GM19395 (cell line): ENCODE data around the gene DPP4.
"Not testable (repeated sequence)": the region's sequence is repeated elsewhere in the genome, so short reads cannot be mapped to it uniquely, and the experiment has no call there.

Source experiments
- ATAC-seq: cut with Tn5 transposase; IDR thresholded peaks from one replicate; pipeline ENCODE4 v1.9.1; 2021; ENCODE audit warnings: mild to moderate bottlenecking, moderate library complexity; ENCODE audit not compliant: unreplicated experiment

The DPP4 gene

GRCh38 chr2:161962160-161962559, 111.9 kb downstream of the DPP4 start:
- no peak for ATAC-seq

DNA sequence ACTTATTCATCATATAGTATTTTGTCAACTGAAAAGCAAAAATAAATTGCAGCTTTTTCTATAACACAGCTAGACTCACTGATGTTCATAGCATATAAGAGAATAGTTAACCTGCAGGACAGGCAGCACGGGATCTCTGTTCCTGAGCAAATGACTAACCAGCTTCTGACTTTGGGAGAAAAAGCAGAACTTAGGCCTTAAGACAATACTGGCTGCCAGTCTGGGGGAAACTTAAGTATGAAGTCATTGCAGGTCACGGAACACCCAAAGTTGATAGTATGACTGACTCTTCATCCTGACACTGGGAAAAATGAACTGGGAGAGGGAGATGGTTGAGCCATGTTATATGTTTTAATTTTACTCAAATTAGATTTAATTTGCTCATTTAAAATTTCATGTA, 113.0 kb downstream of the DPP4 start:
- no peak for ATAC-seq

DNA sequence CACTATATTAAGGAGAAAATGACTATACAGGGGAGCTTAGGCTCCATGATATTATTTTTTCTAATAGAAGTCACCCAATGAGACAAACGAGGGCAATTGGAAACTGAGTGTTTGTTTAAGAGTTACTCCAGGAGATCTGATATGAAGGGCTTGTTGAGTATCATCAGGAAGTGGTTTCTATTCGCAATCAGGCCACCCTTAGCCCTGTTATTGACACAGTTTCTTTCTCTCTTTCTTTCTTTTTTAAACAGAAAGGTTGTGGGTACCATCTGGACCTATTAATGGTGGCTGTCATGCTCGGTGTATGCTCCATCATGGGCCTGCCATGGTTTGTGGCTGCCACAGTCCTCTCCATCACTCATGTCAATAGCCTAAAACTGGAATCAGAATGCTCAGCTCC, 117.3 kb downstream of the DPP4 start:
- no peak for ATAC-seq

DNA sequence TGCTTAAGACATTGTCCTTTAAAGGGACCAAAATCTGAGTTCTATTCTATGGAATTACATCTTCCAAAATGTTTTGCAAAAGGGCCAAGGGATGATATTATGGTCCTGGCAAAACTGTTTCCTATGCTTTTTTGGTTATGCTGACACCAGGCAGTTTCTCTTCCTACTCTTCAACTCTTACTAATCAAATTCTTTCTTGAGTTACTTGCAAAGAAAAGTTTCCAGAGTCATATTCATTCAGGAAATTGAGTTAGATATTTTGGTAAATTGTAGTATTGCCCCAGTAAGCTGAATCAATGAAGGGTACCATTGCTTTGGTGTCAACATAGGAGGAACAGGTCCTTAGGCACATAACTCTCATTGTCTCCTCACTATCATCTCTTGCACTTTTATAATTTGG, 118.8 kb downstream of the DPP4 start:
- ATAC-seq = no peak

DNA sequence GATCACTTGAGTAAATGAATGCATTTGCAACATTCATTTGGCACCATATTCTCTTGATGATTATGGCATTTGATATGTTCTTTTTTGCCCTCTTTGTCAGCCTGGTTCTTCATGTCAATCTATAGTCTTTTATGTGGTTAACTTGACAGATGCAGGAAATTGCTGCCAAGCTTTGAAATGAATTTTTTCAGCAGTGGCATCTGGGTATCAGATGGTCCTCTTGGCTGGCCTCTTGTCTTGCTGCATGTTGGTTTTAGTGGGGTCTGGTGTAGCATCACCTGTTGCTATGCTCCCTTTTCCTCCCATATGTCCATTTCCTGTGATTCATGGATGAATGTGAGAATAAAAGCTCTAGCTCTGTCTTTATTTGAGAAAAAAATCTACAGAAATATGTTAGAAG, 119.9 kb downstream of the DPP4 start:
- no peak for ATAC-seq

GRCh38 chr2:161953367-161953766, 120.6 kb downstream of the DPP4 start:
- not testable (repeated sequence) for ATAC-seq

GRCh38 chr2:161952783-161953191, 121.2 kb downstream of the DPP4 start:
- ATAC-seq = no peak

DNA sequence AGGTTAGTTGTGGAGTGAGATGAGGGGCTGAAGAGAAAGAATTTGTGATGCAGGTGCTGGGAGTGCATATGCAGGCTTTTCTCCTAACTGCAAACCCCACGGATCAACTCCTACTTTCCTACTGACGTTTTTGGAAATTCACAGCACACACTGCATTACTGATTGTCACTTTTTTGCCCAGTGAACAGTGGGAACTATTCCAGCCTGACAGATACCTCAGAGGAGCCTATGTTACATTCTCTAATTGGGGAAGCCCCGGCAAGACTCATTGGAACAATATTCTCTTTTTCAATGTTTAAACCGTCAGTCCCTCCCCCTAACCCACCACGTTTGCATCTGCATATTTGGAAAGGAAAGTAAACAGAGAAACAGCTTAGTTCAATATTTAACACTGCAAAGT, 126.2 kb downstream of the DPP4 start:
- ATAC-seq = no peak

DNA sequence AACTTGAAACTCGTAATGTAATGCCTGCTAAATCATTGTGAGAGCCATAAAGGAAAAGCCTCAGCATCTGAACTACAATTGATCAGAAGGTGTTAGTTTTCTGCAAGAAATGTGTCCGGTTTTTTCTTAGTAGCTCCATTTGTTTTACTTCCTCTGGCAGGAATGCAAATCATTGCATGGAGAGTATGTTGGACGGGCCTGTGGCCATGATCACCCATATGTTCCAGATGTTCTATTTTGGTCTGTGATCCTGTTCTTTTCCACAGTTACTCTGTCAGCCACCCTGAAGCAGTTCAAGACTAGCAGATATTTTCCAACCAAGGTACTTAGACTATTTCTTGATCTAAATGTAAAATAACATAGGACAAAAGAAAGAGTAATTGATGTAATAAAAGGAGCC, 126.6 kb downstream of the DPP4 start:
- no peak for ATAC-seq

- no peak for ATAC-seq
These were observed 127.4 kb downstream of the DPP4 start for GRCh38 chr2:161946489-161947107.

DNA sequence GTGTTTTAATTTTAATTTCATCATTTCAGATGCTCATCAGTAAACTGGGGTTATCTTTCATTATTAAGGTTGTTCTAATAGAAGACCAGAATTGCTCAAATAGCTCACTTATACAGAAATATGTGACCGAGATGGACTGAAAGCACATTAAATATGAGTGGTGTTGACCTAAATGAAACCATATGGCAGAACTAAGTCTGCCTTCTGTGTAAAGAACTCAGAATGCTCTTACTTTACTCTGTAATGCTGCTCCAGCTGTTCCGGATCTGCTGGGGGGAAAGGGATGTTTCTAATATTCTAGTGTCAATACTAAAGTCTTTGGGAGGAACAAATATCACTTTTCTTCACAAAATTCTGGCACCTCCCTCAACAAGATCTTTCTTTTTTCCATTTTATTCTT, 131.0 kb downstream of the DPP4 start:
- no peak for ATAC-seq
